GM23338 (cell line): ENCODE data around the gene MAST2. TPM values are rescaled to one million over a fixed set of nuclear protein-coding genes. Genes with fewer than 3 reads are reported as not detected.

Experiments used
- ATAC-seq: fragments of 200-7000 bp; cut with Tn5 transposase; 3 replicates; pipeline ENCODE4 v1.9.1; 2020
- DNase-seq: peaks from one replicate; pipeline ENCODE4 v3.0.0-alpha.2; 2015; ENCODE audit warnings: low spot score
- H2AFZ ChIP-seq: fragments of 200-600 bp; sonication (generic); 2 replicates; pipeline ENCODE4 v1.8.0; 2016; ENCODE audit warnings: antibody characterized with exemption, mild to moderate bottlenecking, moderate library complexity
- H3F3A ChIP-seq: fragments of 200-600 bp; sonication (generic); replicated peaks from 2 replicates; pipeline ENCODE4 v1.8.0; 2017; ENCODE audit warnings: antibody characterized with exemption, mixed run types, low read depth
- H3K27ac ChIP-seq: fragments of 200-600 bp; sonication (generic); 2 replicates; pipeline ENCODE4 v1.6.1; 2016; ENCODE audit warnings: low read depth
- H3K27me3 ChIP-seq: fragments of 200-600 bp; sonication (generic); 2 replicates; pipeline ENCODE4 v1.8.0; 2016; ENCODE audit warnings: mild to moderate bottlenecking, mixed run types, moderate library complexity; ENCODE audit not compliant: insufficient read depth
- H3K36me3 ChIP-seq: fragments of 200-600 bp; sonication (generic); 2 replicates; pipeline ENCODE4 v1.8.0; 2016; ENCODE audit warnings: mild to moderate bottlenecking; ENCODE audit not compliant: insufficient read depth
- H3K4me1 ChIP-seq: fragments of 200-600 bp; sonication (generic); 2 replicates; pipeline ENCODE4 v1.8.0; 2016; ENCODE audit warnings: mild to moderate bottlenecking, moderate library complexity; ENCODE audit not compliant: insufficient read depth
- H3K4me2 ChIP-seq: fragments of 200-600 bp; sonication (generic); 2 replicates; pipeline ENCODE4 v1.7.1; 2017; ENCODE audit warnings: mixed run types
- H3K4me3 ChIP-seq: fragments of 200-600 bp; sonication (generic); 2 replicates; pipeline ENCODE4 v1.6.1; 2016; ENCODE audit warnings: mixed run types
- H3K79me2 ChIP-seq: fragments of 200-600 bp; sonication (generic); replicated peaks from 2 replicates; pipeline ENCODE4 v1.8.0; 2017; ENCODE audit warnings: mild to moderate bottlenecking; ENCODE audit not compliant: insufficient read depth
- H3K9me2 ChIP-seq: fragments of 200-600 bp; sonication (generic); 2 replicates; pipeline ENCODE4 v1.8.0; 2017; ENCODE audit not compliant: insufficient read depth
- H4K20me1 ChIP-seq: fragments of 200-600 bp; sonication (generic); replicated peaks from 2 replicates; pipeline ENCODE4 v1.8.0; 2017; ENCODE audit warnings: mild to moderate bottlenecking; ENCODE audit not compliant: insufficient read depth
- H3K27ac Mint-ChIP-seq: 2 replicates; pipeline ENCODE4 v1.8.0; 2020; ENCODE audit warnings: inconsistent platforms, mild to moderate bottlenecking, moderate library complexity, mixed read lengths
- H3K27me3 Mint-ChIP-seq: 3 replicates; pipeline ENCODE4 v1.8.0; 2022; ENCODE audit warnings: low read depth, mild to moderate bottlenecking, moderate library complexity, mixed read lengths, inconsistent platforms; ENCODE audit not compliant: insufficient read depth, poor library complexity
- H3K36me3 Mint-ChIP-seq: 3 replicates; pipeline ENCODE4 v1.8.0; 2021; ENCODE audit warnings: low read depth, mild to moderate bottlenecking, inconsistent platforms, moderate library complexity, mixed read lengths
- H3K4me1 Mint-ChIP-seq: 3 replicates; pipeline ENCODE4 v1.8.0; 2020; ENCODE audit warnings: mild to moderate bottlenecking, inconsistent platforms, mixed read lengths
- H3K4me3 Mint-ChIP-seq: 3 replicates; pipeline ENCODE4 v1.8.0; 2021; ENCODE audit warnings: moderate library complexity, mild to moderate bottlenecking, inconsistent platforms, mixed read lengths
- H3K9me3 Mint-ChIP-seq: 3 replicates; pipeline ENCODE4 v1.8.0; 2020; ENCODE audit warnings: moderate library complexity, mild to moderate bottlenecking, inconsistent platforms, mixed read lengths
- CREB1 ChIP-seq: fragments of 250-450 bp; sonication (Bioruptor Pico); IDR thresholded peaks from 2 replicates; pipeline ENCODE4 v1.5.0; 2020; ENCODE audit warnings: low read depth, mild to moderate bottlenecking, moderate library complexity
- CTCF ChIP-seq, 2 experiments: fragments of 200-600 bp in 1 of 2; sonication (generic) in 1 of 2; conservative IDR thresholded peaks; 2 replicates each; pipeline versions ENCODE4 v1.5.1 to v1.6.1; 2016 to 2017; ENCODE audit warnings: antibody characterized with exemption in 2 of 2, low read depth in 2 of 2, mild to moderate bottlenecking in 2 of 2, moderate library complexity in 1 of 2
- ETS1 ChIP-seq: IDR thresholded peaks from 2 replicates; pipeline ENCODE4 v1.6.1; 2016; ENCODE audit warnings: antibody characterized with exemption
- EZH2 ChIP-seq: fragments of 200-600 bp; sonication (generic); IDR thresholded peaks from one replicate; pipeline ENCODE4 v1.8.0; 2017; ENCODE audit warnings: antibody characterized with exemption, mild to moderate bottlenecking, low read depth; ENCODE audit not compliant: unreplicated experiment
- EZH2phosphoT487 ChIP-seq: fragments of 200-600 bp; sonication (generic); IDR thresholded peaks from one replicate; pipeline ENCODE4 v1.8.1; 2018; ENCODE audit warnings: antibody characterized with exemption; ENCODE audit not compliant: unreplicated experiment
- JUNB ChIP-seq: IDR thresholded peaks from one replicate; pipeline ENCODE4 v1.6.1; 2016; ENCODE audit warnings: antibody characterized with exemption; ENCODE audit not compliant: unreplicated experiment
- NANOG ChIP-seq: IDR thresholded peaks from 2 replicates; pipeline ENCODE4 v1.6.1; 2016; ENCODE audit warnings: antibody characterized with exemption, borderline replicate concordance
- POLR2AphosphoS5 ChIP-seq: IDR thresholded peaks from 2 replicates; pipeline ENCODE4 v1.6.1; 2016; ENCODE audit warnings: antibody characterized with exemption, low read depth
- REST ChIP-seq: IDR thresholded peaks from one replicate; pipeline ENCODE4 v1.6.1; 2018; ENCODE audit warnings: antibody characterized with exemption; ENCODE audit not compliant: unreplicated experiment
- STAT1 ChIP-seq: IDR thresholded peaks from one replicate; pipeline ENCODE4 v1.6.1; 2016; ENCODE audit warnings: antibody characterized with exemption; ENCODE audit not compliant: unreplicated experiment
- ZNF114 ChIP-seq: fragments of 250-450 bp; sonication (Bioruptor Pico); IDR thresholded peaks from 2 replicates; pipeline ENCODE4 v1.5.0; 2020; ENCODE audit warnings: mild to moderate bottlenecking, moderate library complexity
- ZNF331 ChIP-seq: fragments of 250-450 bp; sonication (Bioruptor Pico); IDR thresholded peaks from 2 replicates; pipeline ENCODE4 v1.5.0; 2020; ENCODE audit warnings: low read depth, mild to moderate bottlenecking, moderate library complexity
- polyA plus RNA-seq: library from polyadenylated mRNA; unstranded; fragments of >200 nt; fragmentation: Nextera tagmentation; extraction: Ambion mirVana; gene quantifications from 2 replicates; pipeline ENCODE4 v1.2.1, GENCODE V29; 2016
- total RNA-seq: library from RNA; depleted of rRNA; stranded (reverse); fragments of >200 nt; shearing (Covaris generic); gene quantifications from 2 replicates; pipeline ENCODE4 v1.2.3, GENCODE V29; 2014
- TF ChIP-seq, protein P1 (sequence below): fragments of 250-450 bp; sonication (Bioruptor Pico); IDR thresholded peaks from 2 replicates; pipeline ENCODE4 v1.5.0; 2020; ENCODE audit warnings: mild to moderate bottlenecking, moderate library complexity

The MAST2 gene
- total and polyA plus RNA-seq, 2 experiments from 2014 or later = 11.5 to 57.7 TPM

DNA sequence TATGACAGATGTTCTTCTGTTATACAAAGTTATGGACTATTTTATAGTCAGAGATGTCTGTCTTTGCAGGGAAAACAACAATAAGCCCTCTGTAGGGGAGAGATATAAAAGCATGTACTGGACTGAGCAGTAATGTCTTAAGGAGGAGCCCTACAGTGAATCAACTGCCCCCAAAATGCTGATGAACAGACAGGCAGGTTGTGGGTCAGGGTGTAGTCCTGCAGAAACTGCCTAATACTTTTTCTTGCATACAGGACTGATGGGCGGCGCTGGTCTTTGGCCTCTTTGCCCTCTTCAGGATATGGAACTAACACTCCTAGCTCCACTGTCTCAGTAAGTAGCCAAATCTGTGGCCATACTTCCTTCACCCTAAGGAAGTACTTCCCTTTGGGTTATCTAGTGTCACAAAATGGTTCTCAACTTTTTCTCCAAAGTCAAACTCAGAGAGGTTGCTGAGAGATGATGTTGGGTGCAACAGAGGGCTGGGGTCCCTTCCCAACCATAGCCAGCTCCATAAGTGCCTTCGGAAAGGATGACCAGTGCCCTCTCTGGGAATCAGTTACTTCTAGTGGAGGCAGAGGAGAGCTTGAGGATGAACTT is 199.2 kb downstream of the MAST2 start:
- Histone ChIP-seq H3K79me2 (no peaks in the 10 kb centered on the region), H3K36me3 (peaks cover 7% of the 10 kb centered on the region; the same call in 1 of the 2 replicates), H3K4me3 (no peak overlapping the region), H3K27me3 (no peaks in the 10 kb centered on the region), H3K27ac (no peak overlapping the region), H4K20me1 (no peaks in the 10 kb centered on the region), H3K4me2 (no peak overlapping the region), H3F3A (no peaks in the 10 kb centered on the region), H3K9me2 (no peaks in the 10 kb centered on the region), H2AFZ (no peak overlapping the region), H3K4me1 (no peaks in the 10 kb centered on the region)
- no peak overlapping the region for H3K27ac Mint-ChIP-seq
- ATAC-seq = no peak
- H3K4me1 Mint-ChIP-seq = peaks cover 10% of the 10 kb centered on the region; the same call in 2 of the 3 replicates
- H3K4me3 Mint-ChIP-seq = no peak overlapping the region
- H3K27me3 Mint-ChIP-seq = peaks cover 4% of the 10 kb centered on the region
- TF ChIP-seq NANOG (no peak), REST (no peak), STAT1 (no peak), ZNF331 (no peak), POLR2AphosphoS5 (no peak), ZNF114 (CRISPR knock-in tag) (no peak), EZH2 (no peak), ETS1 (no peak), CTCF (conservative IDR thresholded peaks at IDR 0.05; ENCODE audit: low read depth in 2 of 2) (no peak), JUNB (no peak), EZH2phosphoT487 (no peak), CREB1 (no peak)
- TF ChIP-seq, protein P1, sequence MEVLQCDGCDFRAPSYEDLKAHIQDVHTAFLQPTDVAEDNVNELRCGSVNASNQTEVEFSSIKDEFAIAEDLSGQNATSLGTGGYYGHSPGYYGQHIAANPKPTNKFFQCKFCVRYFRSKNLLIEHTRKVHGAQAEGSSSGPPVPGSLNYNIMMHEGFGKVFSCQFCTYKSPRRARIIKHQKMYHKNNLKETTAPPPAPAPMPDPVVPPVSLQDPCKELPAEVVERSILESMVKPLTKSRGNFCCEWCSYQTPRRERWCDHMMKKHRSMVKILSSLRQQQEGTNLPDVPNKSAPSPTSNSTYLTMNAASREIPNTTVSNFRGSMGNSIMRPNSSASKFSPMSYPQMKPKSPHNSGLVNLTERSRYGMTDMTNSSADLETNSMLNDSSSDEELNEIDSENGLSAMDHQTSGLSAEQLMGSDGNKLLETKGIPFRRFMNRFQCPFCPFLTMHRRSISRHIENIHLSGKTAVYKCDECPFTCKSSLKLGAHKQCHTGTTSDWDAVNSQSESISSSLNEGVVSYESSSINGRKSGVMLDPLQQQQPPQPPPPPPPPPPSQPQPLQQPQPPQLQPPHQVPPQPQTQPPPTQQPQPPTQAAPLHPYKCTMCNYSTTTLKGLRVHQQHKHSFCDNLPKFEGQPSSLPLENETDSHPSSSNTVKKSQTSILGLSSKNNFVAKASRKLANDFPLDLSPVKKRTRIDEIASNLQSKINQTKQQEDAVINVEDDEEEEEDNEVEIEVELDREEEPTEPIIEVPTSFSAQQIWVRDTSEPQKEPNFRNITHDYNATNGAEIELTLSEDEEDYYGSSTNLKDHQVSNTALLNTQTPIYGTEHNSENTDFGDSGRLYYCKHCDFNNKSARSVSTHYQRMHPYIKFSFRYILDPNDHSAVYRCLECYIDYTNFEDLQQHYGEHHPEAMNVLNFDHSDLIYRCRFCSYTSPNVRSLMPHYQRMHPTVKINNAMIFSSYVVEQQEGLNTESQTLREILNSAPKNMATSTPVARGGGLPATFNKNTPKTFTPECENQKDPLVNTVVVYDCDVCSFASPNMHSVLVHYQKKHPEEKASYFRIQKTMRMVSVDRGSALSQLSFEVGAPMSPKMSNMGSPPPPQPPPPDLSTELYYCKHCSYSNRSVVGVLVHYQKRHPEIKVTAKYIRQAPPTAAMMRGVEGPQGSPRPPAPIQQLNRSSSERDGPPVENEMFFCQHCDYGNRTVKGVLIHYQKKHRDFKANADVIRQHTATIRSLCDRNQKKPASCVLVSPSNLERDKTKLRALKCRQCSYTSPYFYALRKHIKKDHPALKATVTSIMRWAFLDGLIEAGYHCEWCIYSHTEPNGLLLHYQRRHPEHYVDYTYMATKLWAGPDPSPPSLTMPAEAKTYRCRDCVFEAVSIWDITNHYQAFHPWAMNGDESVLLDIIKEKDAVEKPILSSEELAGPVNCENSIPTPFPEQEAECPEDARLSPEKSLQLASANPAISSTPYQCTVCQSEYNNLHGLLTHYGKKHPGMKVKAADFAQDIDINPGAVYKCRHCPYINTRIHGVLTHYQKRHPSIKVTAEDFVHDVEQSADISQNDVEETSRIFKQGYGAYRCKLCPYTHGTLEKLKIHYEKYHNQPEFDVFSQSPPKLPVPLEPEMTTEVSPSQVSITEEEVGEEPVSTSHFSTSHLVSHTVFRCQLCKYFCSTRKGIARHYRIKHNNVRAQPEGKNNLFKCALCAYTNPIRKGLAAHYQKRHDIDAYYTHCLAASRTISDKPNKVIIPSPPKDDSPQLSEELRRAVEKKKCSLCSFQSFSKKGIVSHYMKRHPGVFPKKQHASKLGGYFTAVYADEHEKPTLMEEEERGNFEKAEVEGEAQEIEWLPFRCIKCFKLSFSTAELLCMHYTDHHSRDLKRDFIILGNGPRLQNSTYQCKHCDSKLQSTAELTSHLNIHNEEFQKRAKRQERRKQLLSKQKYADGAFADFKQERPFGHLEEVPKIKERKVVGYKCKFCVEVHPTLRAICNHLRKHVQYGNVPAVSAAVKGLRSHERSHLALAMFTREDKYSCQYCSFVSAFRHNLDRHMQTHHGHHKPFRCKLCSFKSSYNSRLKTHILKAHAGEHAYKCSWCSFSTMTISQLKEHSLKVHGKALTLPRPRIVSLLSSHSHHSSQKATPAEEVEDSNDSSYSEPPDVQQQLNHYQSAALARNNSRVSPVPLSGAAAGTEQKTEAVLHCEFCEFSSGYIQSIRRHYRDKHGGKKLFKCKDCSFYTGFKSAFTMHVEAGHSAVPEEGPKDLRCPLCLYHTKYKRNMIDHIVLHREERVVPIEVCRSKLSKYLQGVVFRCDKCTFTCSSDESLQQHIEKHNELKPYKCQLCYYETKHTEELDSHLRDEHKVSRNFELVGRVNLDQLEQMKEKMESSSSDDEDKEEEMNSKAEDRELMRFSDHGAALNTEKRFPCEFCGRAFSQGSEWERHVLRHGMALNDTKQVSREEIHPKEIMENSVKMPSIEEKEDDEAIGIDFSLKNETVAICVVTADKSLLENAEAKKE (CRISPR knock-in tag) = no peak
- no peak for DNase-seq
- peaks cover 18% of the 10 kb centered on the region for H3K36me3 Mint-ChIP-seq
- H3K9me3 Mint-ChIP-seq = no peaks in the 10 kb centered on the region
